HCT116 (cell line): ENCODE data around the gene C4orf54. TPM values are rescaled to one million over a fixed set of nuclear protein-coding genes. Genes with fewer than 3 reads are reported as not detected.

Experiments
- ATAC-seq: fragments of 200-7000 bp; cut with Tn5 transposase; 2 replicates; pipeline ENCODE4 v1.9.1; 2020; ENCODE audit warnings: mild to moderate bottlenecking, moderate library complexity
- BruUV-seq: library from RNA; stranded (reverse); fragments of 400-500 nt; replicated peaks from 2 replicates; lab custom pipeline; 2021; lab: Mats Ljungman, UMichigan
- CTCF ChIA-PET: fragments of 300-600 bp; sonication (Branson Sonifier 250); formaldehyde crosslinking; loops from one replicate; lab custom pipeline; 2021; ENCODE audit warnings: antibody characterized with exemption; lab: Charles Lee
- POLR2A ChIA-PET: fragments of 300-600, 350-600 bp; sonication (Branson Sonifier 250); formaldehyde crosslinking; loops from one replicate; lab custom pipeline; 2021; ENCODE audit warnings: antibody characterized with exemption; lab: Charles Lee
- RAD21 ChIA-PET, 2 experiments: fragments of 300-600 bp; sonication (Branson Sonifier 250); formaldehyde crosslinking; loops; one replicate each; lab custom pipeline; 2023; ENCODE audit warnings: low total read pairs in 2 of 2; ENCODE audit not compliant: uncharacterized antibody in 2 of 2, unreplicated experiment in 2 of 2, low non-redundant PET in 1 of 2; lab: Charles Lee
- DNase-seq: peaks from one replicate; pipeline ENCODE4 v3.0.0-alpha.2; 2010; ENCODE audit warnings: low read depth, low spot score
- H2AFZ ChIP-seq: fragments of 200-600 bp; shearing (Covaris generic), sonication (generic); 2 replicates; pipeline ENCODE4 v1.6.1; 2017; ENCODE audit warnings: low read depth, mixed run types, mixed read lengths, antibody characterized with exemption, low read length; ENCODE audit not compliant: poor library complexity, severe bottlenecking
- H3K27ac ChIP-seq: 2 replicates; pipeline ENCODE4 v1.5.1; 2012; ENCODE audit warnings: low read depth, low read length
- H3K27me3 ChIP-seq: fragments of 200-600 bp; sonication (generic); 2 replicates; pipeline ENCODE4 v1.6.1; 2016; ENCODE audit warnings: mixed run types, low read length, mixed read lengths; ENCODE audit not compliant: insufficient read depth
- H3K36me3 ChIP-seq, 2 experiments: fragments of 200-500 bp in 1 of 2; fragments of 200-600 bp in 1 of 2; sonication (Bioruptor generic) in 1 of 2; sonication (generic) in 1 of 2; 2 replicates each; pipeline versions ENCODE4 v1.5.1 to v1.6.1; 2014 to 2016; ENCODE audit warnings: low read length in 2 of 2, inconsistent platforms in 1 of 2, mixed read lengths in 1 of 2, mixed run types in 1 of 2; ENCODE audit not compliant: insufficient read depth in 2 of 2, control insufficient read depth in 1 of 2
- H3K4me1 ChIP-seq, 2 experiments: fragments of 200-600 bp in 1 of 2; sonication (generic) in 1 of 2; 2 replicates each; pipeline versions ENCODE4 v1.5.1 to v1.6.1; 2012 to 2017; ENCODE audit warnings: low read length in 2 of 2, inconsistent platforms in 1 of 2, mild to moderate bottlenecking in 1 of 2, mixed read lengths in 1 of 2, mixed run types in 1 of 2, moderate library complexity in 1 of 2; ENCODE audit not compliant: insufficient read depth in 2 of 2, control insufficient read depth in 1 of 2
- H3K4me2 ChIP-seq: fragments of 200-600 bp; sonication (generic); 2 replicates; pipeline ENCODE4 v1.6.1; 2017; ENCODE audit warnings: mixed run types, low read length, mixed read lengths
- H3K4me3 ChIP-seq, 2 experiments: fragments of 200-600 bp in 1 of 2; sonication (generic) in 1 of 2; replicated peaks in 1 of 2; 2 replicates each; pipeline ENCODE4 v1.5.1; 2011 to 2016; ENCODE audit warnings: low read length in 2 of 2, control low read depth in 1 of 2, low read depth in 1 of 2, mild to moderate bottlenecking in 1 of 2, mixed read lengths in 1 of 2, mixed run types in 1 of 2
- H3K79me2 ChIP-seq: fragments of 200-600 bp; sonication (generic); 2 replicates; pipeline ENCODE4 v1.6.1; 2017; ENCODE audit warnings: mild to moderate bottlenecking, mixed run types, low read length, moderate library complexity, mixed read lengths; ENCODE audit not compliant: insufficient read depth
- H3K9ac ChIP-seq: fragments of 200-600 bp; sonication (generic); 2 replicates; pipeline ENCODE4 v1.6.1; 2016; ENCODE audit warnings: low read length, mixed read lengths
- H3K9me2 ChIP-seq: fragments of 200-600 bp; sonication (generic), shearing (Covaris generic); 2 replicates; pipeline ENCODE4 v1.6.1; 2017; ENCODE audit warnings: mixed run types, mild to moderate bottlenecking, moderate library complexity; ENCODE audit not compliant: insufficient read depth
- H3K9me3 ChIP-seq, 2 experiments: fragments of 200-500 bp in 1 of 2; fragments of 200-600 bp in 1 of 2; sonication (Bioruptor generic) in 1 of 2; sonication (generic) in 1 of 2; 2 replicates each; pipeline ENCODE4 v1.6.1; 2014 to 2017; ENCODE audit warnings: low read length in 2 of 2, mixed read lengths in 2 of 2, inconsistent platforms in 1 of 2, low read depth in 1 of 2, mild to moderate bottlenecking in 1 of 2, mixed run types in 1 of 2, moderate library complexity in 1 of 2; ENCODE audit not compliant: control insufficient read depth in 1 of 2, insufficient read depth in 1 of 2
- H4K20me1 ChIP-seq: fragments of 200-600 bp; sonication (generic), shearing (Covaris generic); 2 replicates; pipeline ENCODE4 v1.6.1; 2017; ENCODE audit warnings: mixed run types, mild to moderate bottlenecking, moderate library complexity; ENCODE audit not compliant: insufficient read depth
- CEBPB ChIP-seq: IDR thresholded peaks from 2 replicates; pipeline ENCODE4 v1.6.1; 2012; ENCODE audit warnings: low read depth
- CTCF ChIP-seq, 3 experiments: fragments of 200-600 bp in 1 of 3; sonication (generic) in 1 of 3; IDR thresholded peaks in 2 of 3; conservative IDR thresholded peaks in 1 of 3; 2 replicates each; pipeline ENCODE4 v1.5.1; 2012 to 2017; ENCODE audit warnings: low read depth in 2 of 3, low read length in 2 of 3, antibody characterized with exemption in 1 of 3, borderline replicate concordance in 1 of 3, control low read depth in 1 of 3, mild to moderate bottlenecking in 1 of 3, mixed read lengths in 1 of 3, mixed run types in 1 of 3, moderate library complexity in 1 of 3; ENCODE audit not compliant: insufficient read depth in 1 of 3
- EGR1 ChIP-seq: IDR thresholded peaks from 2 replicates; pipeline ENCODE4 v1.6.1; 2012; ENCODE audit warnings: low read depth
- ELF1 ChIP-seq: IDR thresholded peaks from 2 replicates; pipeline ENCODE4 v1.6.1; 2012; ENCODE audit warnings: low read depth, borderline replicate concordance
- EZH2 ChIP-seq: fragments of 200-600 bp; sonication (generic); IDR thresholded peaks from 2 replicates; pipeline ENCODE4 v1.6.1; 2017; ENCODE audit warnings: antibody characterized with exemption, mixed run types
- EZH2phosphoT487 ChIP-seq: fragments of 200-600 bp; IDR thresholded peaks from 2 replicates; pipeline ENCODE4 v1.6.1; 2018; ENCODE audit warnings: antibody characterized with exemption, borderline replicate concordance
- POLR2A ChIP-seq: IDR thresholded peaks from 2 replicates; pipeline ENCODE4 v1.7.0; 2011; ENCODE audit warnings: borderline replicate concordance; ENCODE audit not compliant: insufficient read depth, insufficient read length; ENCODE audit errors: extremely low read depth
- POLR2AphosphoS5 ChIP-seq: IDR thresholded peaks from 2 replicates; pipeline ENCODE4 v1.6.1; 2011; ENCODE audit warnings: mild to moderate bottlenecking, low read depth, low read length, moderate library complexity
- SIN3A ChIP-seq: IDR thresholded peaks from 2 replicates; pipeline ENCODE4 v1.6.1; 2012; ENCODE audit warnings: low read depth
- SRF ChIP-seq: IDR thresholded peaks from 2 replicates; pipeline ENCODE4 v1.6.1; 2012; ENCODE audit warnings: low read depth
- TCF7L2 ChIP-seq: IDR thresholded peaks from 2 replicates; pipeline ENCODE4 v1.7.0; 2011; ENCODE audit warnings: borderline replicate concordance, inconsistent platforms; ENCODE audit not compliant: insufficient read depth, insufficient read length; ENCODE audit errors: extremely low read depth
- YY1 ChIP-seq: IDR thresholded peaks from 2 replicates; pipeline ENCODE4 v1.6.1; 2011; ENCODE audit warnings: low read length, low read depth, moderate library complexity, mild to moderate bottlenecking; ENCODE audit not compliant: insufficient replicate concordance; ENCODE audit errors: extremely low read depth
- ZFX ChIP-seq: fragments of 450-650 bp; IDR thresholded peaks from 2 replicates; pipeline ENCODE4 v1.6.1; 2017
- ZNF274 ChIP-seq: fragments of 200-500 bp; sonication (Bioruptor generic); IDR thresholded peaks from 2 replicates; pipeline ENCODE4 v1.6.1; 2014; ENCODE audit warnings: mild to moderate bottlenecking, low read depth, low read length, inconsistent platforms
- intact Hi-C: fragments of 100-400 bp; cut with micrococcal nuclease; formaldehyde crosslinking; loops from 2 replicates; pipeline ENCODE4 v1.10.0; 2022
- total RNA-seq: library from RNA; stranded (reverse); gene quantifications from one replicate; pipeline ENCODE4 v1.2.1, GENCODE V29; 2021; ENCODE audit not compliant: unreplicated experiment
- TF ChIP-seq, protein P1 (sequence below): IDR thresholded peaks from 2 replicates; pipeline ENCODE4 v1.6.1; 2012; ENCODE audit warnings: low read depth
- TF ChIP-seq, protein P2 (sequence below): IDR thresholded peaks from 2 replicates; pipeline ENCODE4 v1.6.1; 2012
- TF ChIP-seq, protein P3 (sequence below): IDR thresholded peaks from 2 replicates; pipeline ENCODE4 v1.6.1; 2011; ENCODE audit warnings: mild to moderate bottlenecking, low read length, moderate library complexity; ENCODE audit not compliant: insufficient replicate concordance; ENCODE audit errors: extremely low read depth
- TF ChIP-seq, protein P4 (sequence below): IDR thresholded peaks from 2 replicates; pipeline ENCODE4 v1.6.1; 2012

The C4orf54 gene
- total RNA-seq, 1 experiment from 2014 or later, result not detected

DNA sequence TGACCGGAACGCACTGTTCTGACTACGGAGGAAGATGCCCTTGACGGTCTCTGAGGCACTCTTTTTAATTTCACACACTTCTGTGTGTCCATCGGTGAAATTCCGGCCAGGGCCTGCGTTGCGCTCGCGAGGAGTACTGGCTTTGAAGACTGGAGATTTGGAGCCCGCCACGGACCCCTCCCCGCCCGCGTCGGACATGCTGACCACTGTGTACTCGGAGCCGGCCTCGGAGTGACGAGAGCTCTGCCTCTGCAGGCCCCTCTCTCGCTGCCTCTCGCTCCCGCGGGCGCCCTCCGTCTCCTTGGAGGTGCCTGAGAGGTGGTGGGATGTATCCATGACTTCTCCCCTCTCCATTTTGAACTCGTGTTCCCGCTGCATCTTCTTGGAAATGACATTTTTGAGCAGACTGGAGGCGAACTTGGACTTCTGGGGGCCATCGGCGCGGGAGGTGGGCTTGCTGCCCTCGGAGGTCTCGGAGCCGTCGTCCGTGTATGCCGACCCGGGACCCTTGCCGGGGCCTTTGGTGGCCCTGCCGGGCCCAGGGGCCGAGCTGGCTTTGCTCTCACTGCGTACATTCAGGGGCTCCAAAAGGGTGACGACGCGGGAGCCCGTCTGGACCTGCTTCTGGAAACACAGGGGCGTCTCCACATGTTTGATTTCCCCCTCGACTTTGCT lies 5.7 kb downstream of the C4orf54 start:
- Histone ChIP-seq H3K4me2 (no peak overlapping the region), H4K20me1 (no peaks in the 10 kb centered on the region), H3K4me1 (peaks cover 0 to 5% of the 10 kb centered on the region in 2 experiments; a peak in 2 of 4 replicates), H3K36me3 (no peaks in the 10 kb centered on the region), H2AFZ (no peak overlapping the region), H3K9ac (no peak overlapping the region), H3K9me2 (no peaks in the 10 kb centered on the region), H3K79me2 (no peaks in the 10 kb centered on the region), H3K27me3 (no peaks in the 10 kb centered on the region), H3K27ac (no peak overlapping the region), H3K9me3 (no peaks in the 10 kb centered on the region), H3K4me3 (no peak overlapping the region)
- RAD21 ChIA-PET, result no interaction called here
- DNase-seq (no peak), ATAC-seq (no peak)
- intact Hi-C loops, result no loop called here
- POLR2A ChIA-PET, result no interaction called here
- TF ChIP-seq EZH2 (no peak), SRF (no peak), ZNF274 (no peak), EGR1 (no peak), POLR2A (no peak), POLR2AphosphoS5 (no peak), CEBPB (no peak), CTCF (IDR thresholded peaks at IDR 0.05 in 2 of 3, conservative IDR thresholded peaks at IDR 0.05 in 1 of 3; ENCODE audit: borderline replicate concordance in 1 of 3, insufficient read depth in 1 of 3, low read depth in 2 of 3, low read length in 2 of 3) (no peak), ZFX (no peak), SIN3A (no peak), EZH2phosphoT487 (no peak), YY1 (no peak), ELF1 (no peak), TCF7L2 (no peak)
- TF ChIP-seq, protein P1, sequence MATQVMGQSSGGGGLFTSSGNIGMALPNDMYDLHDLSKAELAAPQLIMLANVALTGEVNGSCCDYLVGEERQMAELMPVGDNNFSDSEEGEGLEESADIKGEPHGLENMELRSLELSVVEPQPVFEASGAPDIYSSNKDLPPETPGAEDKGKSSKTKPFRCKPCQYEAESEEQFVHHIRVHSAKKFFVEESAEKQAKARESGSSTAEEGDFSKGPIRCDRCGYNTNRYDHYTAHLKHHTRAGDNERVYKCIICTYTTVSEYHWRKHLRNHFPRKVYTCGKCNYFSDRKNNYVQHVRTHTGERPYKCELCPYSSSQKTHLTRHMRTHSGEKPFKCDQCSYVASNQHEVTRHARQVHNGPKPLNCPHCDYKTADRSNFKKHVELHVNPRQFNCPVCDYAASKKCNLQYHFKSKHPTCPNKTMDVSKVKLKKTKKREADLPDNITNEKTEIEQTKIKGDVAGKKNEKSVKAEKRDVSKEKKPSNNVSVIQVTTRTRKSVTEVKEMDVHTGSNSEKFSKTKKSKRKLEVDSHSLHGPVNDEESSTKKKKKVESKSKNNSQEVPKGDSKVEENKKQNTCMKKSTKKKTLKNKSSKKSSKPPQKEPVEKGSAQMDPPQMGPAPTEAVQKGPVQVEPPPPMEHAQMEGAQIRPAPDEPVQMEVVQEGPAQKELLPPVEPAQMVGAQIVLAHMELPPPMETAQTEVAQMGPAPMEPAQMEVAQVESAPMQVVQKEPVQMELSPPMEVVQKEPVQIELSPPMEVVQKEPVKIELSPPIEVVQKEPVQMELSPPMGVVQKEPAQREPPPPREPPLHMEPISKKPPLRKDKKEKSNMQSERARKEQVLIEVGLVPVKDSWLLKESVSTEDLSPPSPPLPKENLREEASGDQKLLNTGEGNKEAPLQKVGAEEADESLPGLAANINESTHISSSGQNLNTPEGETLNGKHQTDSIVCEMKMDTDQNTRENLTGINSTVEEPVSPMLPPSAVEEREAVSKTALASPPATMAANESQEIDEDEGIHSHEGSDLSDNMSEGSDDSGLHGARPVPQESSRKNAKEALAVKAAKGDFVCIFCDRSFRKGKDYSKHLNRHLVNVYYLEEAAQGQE, result no peak
- TF ChIP-seq, protein P2, sequence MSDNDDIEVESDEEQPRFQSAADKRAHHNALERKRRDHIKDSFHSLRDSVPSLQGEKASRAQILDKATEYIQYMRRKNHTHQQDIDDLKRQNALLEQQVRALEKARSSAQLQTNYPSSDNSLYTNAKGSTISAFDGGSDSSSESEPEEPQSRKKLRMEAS, result no peak
- TF ChIP-seq, protein P3, sequence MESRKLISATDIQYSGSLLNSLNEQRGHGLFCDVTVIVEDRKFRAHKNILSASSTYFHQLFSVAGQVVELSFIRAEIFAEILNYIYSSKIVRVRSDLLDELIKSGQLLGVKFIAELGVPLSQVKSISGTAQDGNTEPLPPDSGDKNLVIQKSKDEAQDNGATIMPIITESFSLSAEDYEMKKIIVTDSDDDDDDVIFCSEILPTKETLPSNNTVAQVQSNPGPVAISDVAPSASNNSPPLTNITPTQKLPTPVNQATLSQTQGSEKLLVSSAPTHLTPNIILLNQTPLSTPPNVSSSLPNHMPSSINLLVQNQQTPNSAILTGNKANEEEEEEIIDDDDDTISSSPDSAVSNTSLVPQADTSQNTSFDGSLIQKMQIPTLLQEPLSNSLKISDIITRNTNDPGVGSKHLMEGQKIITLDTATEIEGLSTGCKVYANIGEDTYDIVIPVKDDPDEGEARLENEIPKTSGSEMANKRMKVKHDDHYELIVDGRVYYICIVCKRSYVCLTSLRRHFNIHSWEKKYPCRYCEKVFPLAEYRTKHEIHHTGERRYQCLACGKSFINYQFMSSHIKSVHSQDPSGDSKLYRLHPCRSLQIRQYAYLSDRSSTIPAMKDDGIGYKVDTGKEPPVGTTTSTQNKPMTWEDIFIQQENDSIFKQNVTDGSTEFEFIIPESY, result no peak
- TF ChIP-seq, protein P4, sequence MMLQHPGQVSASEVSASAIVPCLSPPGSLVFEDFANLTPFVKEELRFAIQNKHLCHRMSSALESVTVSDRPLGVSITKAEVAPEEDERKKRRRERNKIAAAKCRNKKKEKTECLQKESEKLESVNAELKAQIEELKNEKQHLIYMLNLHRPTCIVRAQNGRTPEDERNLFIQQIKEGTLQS, result no peak
- BruUV-seq, result no TSS peak
- CTCF ChIA-PET, result no interaction called here
